Effector memory CD4-positive, alpha-beta T cell (primary cell): ENCODE data around the gene ARHGAP45.

ENCODE experiments used
- DNase-seq, 3 donors: peaks; one replicate each; pipeline ENCODE4 v3.0.0-alpha.2; 2020
- H3K27ac ChIP-seq: 2 replicates; pipeline ENCODE4 v1.7.0; 2013; ENCODE audit warnings: mild to moderate bottlenecking, low read length, moderate library complexity; ENCODE audit not compliant: insufficient read depth, poor library complexity, severe bottlenecking
- H3K27me3 ChIP-seq: replicated peaks from 2 replicates; pipeline ENCODE4 v1.7.0; 2013; ENCODE audit warnings: mild to moderate bottlenecking, low read length; ENCODE audit not compliant: insufficient read depth, control insufficient read depth, poor library complexity, severe bottlenecking
- H3K36me3 ChIP-seq: 2 replicates; pipeline ENCODE4 v1.7.0; 2013; ENCODE audit warnings: mild to moderate bottlenecking, low read length, moderate library complexity; ENCODE audit not compliant: control insufficient read depth, insufficient read depth
- H3K4me1 ChIP-seq: 2 replicates; pipeline ENCODE4 v1.7.0; 2013; ENCODE audit warnings: low read length, mild to moderate bottlenecking; ENCODE audit not compliant: control insufficient read depth, insufficient read depth, poor library complexity, severe bottlenecking
- H3K4me3 ChIP-seq: 2 replicates; pipeline ENCODE4 v1.7.0; 2013; ENCODE audit warnings: low read length, low read depth, mild to moderate bottlenecking; ENCODE audit not compliant: insufficient read depth, poor library complexity, severe bottlenecking
- H3K9me3 ChIP-seq: 2 replicates; pipeline ENCODE4 v1.7.0; 2013; ENCODE audit warnings: mild to moderate bottlenecking, low read length, moderate library complexity; ENCODE audit not compliant: control insufficient read depth

ARHGAP45 gene

DNA sequence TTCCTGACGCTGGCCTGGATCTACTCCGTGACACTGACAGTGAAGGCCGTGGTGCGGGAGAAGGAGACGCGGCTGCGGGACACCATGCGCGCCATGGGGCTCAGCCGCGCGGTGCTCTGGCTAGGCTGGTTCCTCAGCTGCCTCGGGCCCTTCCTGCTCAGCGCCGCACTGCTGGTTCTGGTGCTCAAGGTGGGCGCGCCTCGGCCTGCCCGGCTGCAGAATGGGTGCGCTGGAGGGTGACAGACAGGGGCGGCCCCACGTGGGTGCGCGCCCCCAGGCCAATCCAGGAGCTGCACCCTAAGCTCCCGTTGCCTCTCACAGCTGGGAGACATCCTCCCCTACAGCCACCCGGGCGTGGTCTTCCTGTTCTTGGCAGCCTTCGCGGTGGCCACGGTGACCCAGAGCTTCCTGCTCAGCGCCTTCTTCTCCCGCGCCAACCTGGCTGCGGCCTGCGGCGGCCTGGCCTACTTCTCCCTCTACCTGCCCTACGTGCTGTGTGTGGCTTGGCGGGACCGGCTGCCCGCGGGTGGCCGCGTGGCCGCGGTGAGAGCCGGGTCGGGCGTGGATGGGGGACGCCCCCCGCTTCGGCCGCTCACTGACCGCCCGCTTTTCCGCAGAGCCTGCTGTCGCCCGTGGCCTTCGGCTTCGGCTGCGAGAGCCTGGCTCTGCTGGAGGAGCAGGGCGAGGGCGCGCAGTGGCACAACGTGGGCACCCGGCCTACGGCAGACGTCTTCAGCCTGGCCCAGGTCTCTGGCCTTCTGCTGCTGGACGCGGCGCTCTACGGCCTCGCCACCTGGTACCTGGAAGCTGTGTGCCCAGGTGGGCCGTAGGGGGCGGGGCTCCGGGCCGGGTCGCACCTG is 19.9 kb upstream of the ARHGAP45 start:
- H3K36me3 ChIP-seq: peaks cover 38% of the 10 kb centered on the region
- peaks cover 8% of the 10 kb centered on the region for H3K4me1 ChIP-seq
- H3K9me3 ChIP-seq: no peaks in the 10 kb centered on the region
- H3K27ac ChIP-seq: no peak overlapping the region
- no peaks in the 10 kb centered on the region for H3K27me3 ChIP-seq
- H3K4me3 ChIP-seq: no peak overlapping the region
- no peak for DNase-seq

DNA sequence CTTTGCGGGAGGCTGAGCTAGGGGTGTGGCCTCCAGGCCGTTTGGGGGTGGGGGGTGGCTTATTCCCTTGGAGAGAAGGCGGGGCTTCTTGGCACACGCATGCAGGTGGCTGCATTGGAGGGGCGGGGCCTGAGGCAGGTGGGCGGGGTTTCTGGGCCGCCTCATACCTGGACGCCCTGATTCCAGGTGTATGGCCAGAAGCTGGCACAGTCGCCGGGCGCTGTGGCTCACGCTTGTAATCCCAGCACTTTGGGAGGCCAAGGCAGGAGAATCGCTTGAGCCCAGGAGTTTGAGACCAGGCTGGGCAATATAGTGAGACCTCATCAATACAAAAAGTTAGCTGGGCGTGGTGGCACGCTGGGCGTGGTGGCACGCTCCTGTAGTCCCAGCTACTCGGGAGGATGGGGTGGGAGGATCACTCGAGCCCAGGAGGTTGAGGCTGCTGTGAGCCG is 19.2 kb upstream of the ARHGAP45 start:
- Histone ChIP-seq H3K27me3 (no peaks in the 10 kb centered on the region), H3K36me3 (peaks cover 31% of the 10 kb centered on the region), H3K27ac (no peak overlapping the region), H3K4me1 (peaks cover 5% of the 10 kb centered on the region), H3K9me3 (no peaks in the 10 kb centered on the region), H3K4me3 (no peak overlapping the region)
- DNase-seq: no peak

DNA sequence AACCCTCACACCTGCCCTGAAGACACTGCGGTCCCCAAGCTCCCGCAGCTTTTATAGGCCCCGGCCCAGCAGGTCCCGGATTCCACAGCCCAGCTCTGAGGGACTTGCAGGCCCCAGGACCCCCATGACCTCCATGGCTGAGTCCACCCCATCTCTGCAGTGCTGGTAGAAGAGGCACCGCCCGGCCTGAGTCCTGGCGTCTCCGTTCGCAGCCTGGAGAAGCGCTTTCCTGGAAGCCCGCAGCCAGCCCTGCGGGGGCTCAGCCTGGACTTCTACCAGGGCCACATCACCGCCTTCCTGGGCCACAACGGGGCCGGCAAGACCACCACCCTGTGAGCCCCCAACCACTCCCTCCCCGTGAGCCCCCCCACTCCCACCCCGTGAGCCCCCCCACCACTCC is 17.9 kb upstream of the ARHGAP45 start:
- no peak overlapping the region for H3K27ac ChIP-seq
- no peaks in the 10 kb centered on the region for H3K27me3 ChIP-seq
- DNase-seq: no peak
- H3K9me3 ChIP-seq: no peaks in the 10 kb centered on the region
- H3K4me3 ChIP-seq: no peak overlapping the region
- peaks cover 5% of the 10 kb centered on the region for H3K4me1 ChIP-seq
- H3K36me3 ChIP-seq: peaks cover 26% of the 10 kb centered on the region

DNA sequence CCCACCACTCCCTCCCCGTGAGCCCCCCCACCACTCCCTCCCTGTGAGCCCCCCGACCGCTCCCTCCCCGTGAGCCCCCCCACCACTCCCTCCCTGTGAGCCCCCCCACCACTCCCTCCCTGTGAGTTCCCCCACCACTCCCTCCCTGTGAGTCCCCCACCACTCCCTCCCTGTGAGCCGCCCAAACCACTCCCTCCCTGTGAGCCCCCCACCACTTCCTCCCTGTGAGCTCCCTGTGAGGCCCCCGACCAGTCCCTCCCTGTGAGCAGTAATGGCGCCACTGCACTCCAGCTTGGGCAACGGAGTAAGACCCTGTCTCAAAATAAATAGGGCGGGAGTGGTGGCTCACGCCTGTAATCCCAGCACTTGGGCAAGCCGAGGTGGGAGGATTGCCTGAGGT is 17.2 kb upstream of the ARHGAP45 start:
- DNase-seq: no peak
- peaks cover 27% of the 10 kb centered on the region for H3K36me3 ChIP-seq
- H3K4me1 ChIP-seq: peaks cover 5% of the 10 kb centered on the region
- H3K4me3 ChIP-seq: no peak overlapping the region
- H3K27me3 ChIP-seq: no peaks in the 10 kb centered on the region
- no peak overlapping the region for H3K27ac ChIP-seq
- H3K9me3 ChIP-seq: no peaks in the 10 kb centered on the region

GRCh38 chr19:1050989-1051788 is 15.8 kb upstream of the ARHGAP45 start:
- H3K4me1 ChIP-seq: peaks cover 5% of the 10 kb centered on the region
- no peaks in the 10 kb centered on the region for H3K9me3 ChIP-seq
- H3K36me3 ChIP-seq: peaks cover 31% of the 10 kb centered on the region
- DNase-seq: no peak
- H3K27ac ChIP-seq: no peak overlapping the region
- H3K4me3 ChIP-seq: no peak overlapping the region
- H3K27me3 ChIP-seq: no peaks in the 10 kb centered on the region

DNA sequence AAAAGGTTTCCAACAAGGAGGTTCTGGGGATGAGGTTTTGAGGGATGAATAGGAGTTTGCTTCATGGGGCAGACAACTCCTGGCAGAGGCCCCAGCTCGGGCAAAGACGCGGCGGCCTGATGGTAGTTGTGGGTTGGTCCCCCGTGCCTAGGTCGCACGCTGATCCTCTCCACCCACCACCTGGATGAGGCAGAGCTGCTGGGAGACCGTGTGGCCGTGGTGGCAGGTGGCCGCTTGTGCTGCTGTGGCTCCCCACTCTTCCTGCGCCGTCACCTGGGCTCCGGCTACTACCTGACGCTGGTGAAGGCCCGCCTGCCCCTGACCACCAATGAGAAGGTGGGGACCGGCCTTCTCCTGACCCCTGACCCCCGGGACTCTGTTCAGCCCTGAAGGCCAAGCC is 15.2 kb upstream of the ARHGAP45 start:
- H3K9me3 ChIP-seq: no peaks in the 10 kb centered on the region
- H3K27me3 ChIP-seq: no peaks in the 10 kb centered on the region
- DNase-seq: no peak
- H3K4me1 ChIP-seq: peaks cover 5% of the 10 kb centered on the region
- H3K27ac ChIP-seq: no peak overlapping the region
- peaks cover 31% of the 10 kb centered on the region for H3K36me3 ChIP-seq
- no peak overlapping the region for H3K4me3 ChIP-seq

DNA sequence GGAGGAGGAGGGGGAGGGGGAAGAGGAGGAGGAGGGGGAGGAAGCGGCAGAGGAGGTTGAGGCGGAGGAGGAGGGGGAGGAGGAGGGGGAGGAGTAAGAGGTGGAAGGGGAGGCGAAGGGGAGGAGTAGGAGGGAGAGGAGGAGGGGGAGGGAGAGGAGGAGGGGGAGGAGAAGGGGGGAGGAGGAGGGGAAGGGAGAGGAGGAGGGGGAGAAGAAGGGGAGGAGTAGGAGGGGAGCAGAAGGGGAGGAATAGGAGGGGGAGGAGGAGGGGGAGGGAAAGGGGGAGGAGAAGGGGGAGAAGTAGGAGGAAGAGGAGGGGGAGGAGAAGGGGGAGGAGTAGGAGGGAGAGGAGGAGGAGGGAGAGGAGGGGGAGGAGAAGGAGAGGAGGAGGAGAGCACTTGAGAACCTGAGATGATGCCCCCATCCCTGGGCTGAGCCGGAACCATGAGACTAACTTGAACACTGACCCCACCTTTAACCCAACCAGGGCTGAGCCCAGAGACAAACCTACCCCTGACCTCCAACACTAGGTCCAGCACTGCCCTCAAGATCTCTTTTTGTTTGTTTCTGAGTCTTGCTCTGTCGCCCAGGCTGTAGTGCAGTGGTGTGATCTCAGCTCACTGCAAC is 14.5 kb upstream of the ARHGAP45 start:
- Histone ChIP-seq H3K4me3 (no peak overlapping the region), H3K27ac (no peak overlapping the region), H3K9me3 (no peaks in the 10 kb centered on the region), H3K36me3 (peaks cover 28% of the 10 kb centered on the region), H3K27me3 (no peaks in the 10 kb centered on the region), H3K4me1 (peaks cover 1% of the 10 kb centered on the region)
- no peak for DNase-seq

DNA sequence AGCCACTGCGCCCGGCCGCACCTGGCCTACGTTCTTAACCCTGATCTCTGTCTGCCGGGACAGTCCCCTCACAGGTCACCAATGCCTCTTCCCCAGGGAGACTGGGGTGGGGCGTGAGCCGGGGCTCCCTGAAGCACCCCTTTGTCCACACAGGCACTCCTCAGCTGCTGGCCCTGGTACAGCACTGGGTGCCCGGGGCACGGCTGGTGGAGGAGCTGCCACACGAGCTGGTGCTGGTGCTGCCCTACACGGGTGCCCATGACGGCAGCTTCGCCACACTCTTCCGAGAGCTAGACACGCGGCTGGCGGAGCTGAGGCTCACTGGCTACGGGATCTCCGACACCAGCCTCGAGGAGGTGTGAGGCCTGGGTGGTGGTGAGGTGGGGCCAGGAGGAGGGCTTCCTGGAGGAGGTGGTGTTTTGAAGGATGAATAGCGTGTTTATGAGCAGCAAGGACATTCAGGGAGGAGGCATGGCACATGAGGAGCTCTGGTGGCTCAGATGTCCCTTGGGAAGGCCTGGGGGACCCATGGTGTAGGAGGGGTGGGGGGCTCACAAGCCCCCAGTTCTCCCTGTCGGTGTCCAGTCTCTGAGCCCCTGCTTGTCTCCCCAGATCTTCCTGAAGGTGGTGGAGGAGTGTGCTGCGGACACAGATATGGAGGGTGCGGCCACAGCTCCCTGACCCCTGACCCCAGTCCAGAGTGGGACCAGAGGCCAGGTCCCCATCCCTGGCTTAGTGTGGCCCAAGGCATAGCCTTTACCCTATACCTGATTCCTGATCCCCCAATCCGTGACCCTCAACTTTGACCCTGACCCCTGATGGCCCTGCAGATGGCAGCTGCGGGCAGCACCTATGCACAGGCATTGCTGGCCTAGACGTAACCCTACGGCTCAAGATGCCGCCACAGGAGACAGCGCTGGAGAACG is 13.5 kb upstream of the ARHGAP45 start:
- Histone ChIP-seq H3K4me1 (peaks cover 11% of the 10 kb centered on the region), H3K36me3 (peaks cover 28% of the 10 kb centered on the region), H3K4me3 (no peak overlapping the region), H3K27ac (no peak overlapping the region), H3K9me3 (no peaks in the 10 kb centered on the region), H3K27me3 (no peaks in the 10 kb centered on the region)
- DNase-seq: no peak
